Ovary (tissue), 9 donors: ENCODE measurements around the gene TF. TPM values are rescaled to one million over a fixed set of nuclear protein-coding genes. Genes with fewer than 3 reads are reported as not detected.

Experiments used
- DNase-seq, 5 donors: peaks; one replicate each; pipeline ENCODE4 v3.0.0-alpha.2; 2019 to 2020
- H3K27ac ChIP-seq, 2 donors: fragments of 200-600 bp; one replicate each; pipeline versions ENCODE4 v1.5.1 to v1.8.0; 2019 to 2022
- H3K27me3 ChIP-seq: fragments of 200-600 bp; one replicate; pipeline ENCODE4 v1.8.0; 2022
- H3K36me3 ChIP-seq: fragments of 200-600 bp; sonication (generic); one replicate; pipeline ENCODE4 v1.5.1; 2019
- H3K4me1 ChIP-seq: one replicate; pipeline ENCODE4 v1.8.1; 2013; ENCODE audit warnings: mild to moderate bottlenecking, moderate library complexity; ENCODE audit not compliant: insufficient read depth
- H3K4me3 ChIP-seq: fragments of 200-600 bp; sonication (generic); one replicate; pipeline ENCODE4 v1.5.1; 2017
- H3K9me3 ChIP-seq, 2 donors: fragments of 200-600 bp in 1 of 2; sonication (generic) in 1 of 2; one replicate each; pipeline versions ENCODE4 v1.5.1 to v1.8.1; 2013 to 2019; ENCODE audit warnings: mild to moderate bottlenecking in 1 of 2, moderate library complexity in 1 of 2
- EP300 ChIP-seq: sonication (generic); formaldehyde crosslinking; IDR thresholded peaks from one replicate; pipeline ENCODE4 v1.6.1; 2017; ENCODE audit warnings: antibody characterized with exemption
- POLR2A ChIP-seq: fragments of 450-650 bp; IDR thresholded peaks from one replicate; pipeline ENCODE4 v1.6.1; 2017; ENCODE audit warnings: antibody characterized with exemption, mild to moderate bottlenecking, moderate library complexity
- WGBS, 3 donors: extraction: QIAGEN DNeasy Blood & Tissue Kit in 1 of 3; methylation state at CpG; one replicate each; pipeline versions ENCODE4 v1.1.5 to v1.1.7; 2013 to 2017; 5-methylcytosine and 5-hydroxymethylcytosine counted together
- intact Hi-C, 4 donors: fragments of 100-400 bp; cut with DNase I; formaldehyde crosslinking; loops; one replicate each; pipeline versions ENCODE4 v1.11.0 to v1.15.1; 2022 to 2023
- polyA plus RNA-seq, 2 donors: library from polyadenylated mRNA; stranded (reverse); fragments of 200-250 nt in 1 of 2; fragments of 350-450 nt in 1 of 2; fragmentation: Illumina TruSeq in 1 of 2; extraction: RNeasy Lipid Tissue Mini Kit (QIAGEN cat#74804) in 1 of 2; gene quantifications; one replicate each; pipeline ENCODE4 v1.2.3, GENCODE V29; 2013 to 2014
- total RNA-seq, 7 donors: library from RNA; depleted of rRNA in 2 of 7; stranded (reverse); fragments of >200 nt in 2 of 7; fragmentation: NEBNext Ultra II Directional in 3 of 7; extraction: Animal tissue kit (Norgen Biotek cat#: 25700) in 3 of 7; gene quantifications; one replicate each; pipeline versions ENCODE4 v1.1.0 to v1.2.4, GENCODE V29; 2016 to 2023
- TF ChIP-seq, protein P1 (sequence below), 3 donors: fragments of 450-650 bp in 2 of 3; fragments of 200-600 bp in 1 of 3; IDR thresholded peaks; one replicate each; pipeline versions ENCODE4 v1.5.1 to v1.8.0; 2016 to 2022; ENCODE audit warnings: antibody characterized with exemption in 3 of 3, mild to moderate bottlenecking in 1 of 3
- donor health status: DM: no; HTN: no; CAD: no; lungs with moderate emphysema.
- donor health status: DM: no; HTN: no; CAD: no.
- donor health status: Bipolar disorder and iron deficiency.
- donor health status: DM: yes; HTN: yes; CAD: no.
- donor health status: DM: no; HTN: no; CAD: no.
- donor health status: DM: yes; HTN: yes; CAD: no.

TF gene
- total and polyA plus RNA-seq, 9 donors = under 0.01 to 18.1 (median 2.0) TPM

DNA sequence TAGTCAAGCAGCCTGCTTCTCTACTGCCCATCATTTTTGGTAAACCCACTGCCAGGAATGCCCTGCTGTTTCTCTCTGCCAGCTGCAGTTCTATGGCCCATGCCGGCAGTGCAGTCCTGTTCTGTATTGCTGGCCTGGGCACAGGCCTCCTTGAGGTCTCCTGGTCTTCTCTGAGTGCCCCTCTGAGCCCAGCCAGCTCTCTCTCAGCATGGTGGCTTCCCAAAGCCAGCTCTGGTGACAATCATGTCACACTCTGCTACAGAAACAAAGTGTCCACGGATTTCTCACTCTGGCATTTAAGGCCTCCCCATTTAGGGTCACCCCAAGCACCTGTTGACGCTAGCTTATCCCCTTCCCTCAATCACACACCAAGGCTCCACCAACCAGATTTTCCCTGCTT is 83.9 kb downstream of the TF start:
- TF ChIP-seq, protein P1, sequence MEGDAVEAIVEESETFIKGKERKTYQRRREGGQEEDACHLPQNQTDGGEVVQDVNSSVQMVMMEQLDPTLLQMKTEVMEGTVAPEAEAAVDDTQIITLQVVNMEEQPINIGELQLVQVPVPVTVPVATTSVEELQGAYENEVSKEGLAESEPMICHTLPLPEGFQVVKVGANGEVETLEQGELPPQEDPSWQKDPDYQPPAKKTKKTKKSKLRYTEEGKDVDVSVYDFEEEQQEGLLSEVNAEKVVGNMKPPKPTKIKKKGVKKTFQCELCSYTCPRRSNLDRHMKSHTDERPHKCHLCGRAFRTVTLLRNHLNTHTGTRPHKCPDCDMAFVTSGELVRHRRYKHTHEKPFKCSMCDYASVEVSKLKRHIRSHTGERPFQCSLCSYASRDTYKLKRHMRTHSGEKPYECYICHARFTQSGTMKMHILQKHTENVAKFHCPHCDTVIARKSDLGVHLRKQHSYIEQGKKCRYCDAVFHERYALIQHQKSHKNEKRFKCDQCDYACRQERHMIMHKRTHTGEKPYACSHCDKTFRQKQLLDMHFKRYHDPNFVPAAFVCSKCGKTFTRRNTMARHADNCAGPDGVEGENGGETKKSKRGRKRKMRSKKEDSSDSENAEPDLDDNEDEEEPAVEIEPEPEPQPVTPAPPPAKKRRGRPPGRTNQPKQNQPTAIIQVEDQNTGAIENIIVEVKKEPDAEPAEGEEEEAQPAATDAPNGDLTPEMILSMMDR (IDR thresholded peaks at IDR 0.05) = no peak
- TF ChIP-seq EP300 = no peak
- TF ChIP-seq POLR2A = no peak
- H3K27ac ChIP-seq = no peak overlapping the region
- no peaks in the 10 kb centered on the region for H3K9me3 ChIP-seq
- intact Hi-C loops = loop anchor here in 1 of 4 donors (5.0 kb wide), 1 partner anchor 963 kb away; no protein-coding TSS in a partner anchor
- DNase-seq = no peak
- no peaks in the 10 kb centered on the region for H3K4me1 ChIP-seq
- H3K4me3 ChIP-seq = no peak overlapping the region
- no peaks in the 10 kb centered on the region for H3K36me3 ChIP-seq
- H3K27me3 ChIP-seq = no peaks in the 10 kb centered on the region
- WGBS, 3 donors = 85 to 96% (median 85%) methylated on average over 3 of the region's 3 CpGs

DNA sequence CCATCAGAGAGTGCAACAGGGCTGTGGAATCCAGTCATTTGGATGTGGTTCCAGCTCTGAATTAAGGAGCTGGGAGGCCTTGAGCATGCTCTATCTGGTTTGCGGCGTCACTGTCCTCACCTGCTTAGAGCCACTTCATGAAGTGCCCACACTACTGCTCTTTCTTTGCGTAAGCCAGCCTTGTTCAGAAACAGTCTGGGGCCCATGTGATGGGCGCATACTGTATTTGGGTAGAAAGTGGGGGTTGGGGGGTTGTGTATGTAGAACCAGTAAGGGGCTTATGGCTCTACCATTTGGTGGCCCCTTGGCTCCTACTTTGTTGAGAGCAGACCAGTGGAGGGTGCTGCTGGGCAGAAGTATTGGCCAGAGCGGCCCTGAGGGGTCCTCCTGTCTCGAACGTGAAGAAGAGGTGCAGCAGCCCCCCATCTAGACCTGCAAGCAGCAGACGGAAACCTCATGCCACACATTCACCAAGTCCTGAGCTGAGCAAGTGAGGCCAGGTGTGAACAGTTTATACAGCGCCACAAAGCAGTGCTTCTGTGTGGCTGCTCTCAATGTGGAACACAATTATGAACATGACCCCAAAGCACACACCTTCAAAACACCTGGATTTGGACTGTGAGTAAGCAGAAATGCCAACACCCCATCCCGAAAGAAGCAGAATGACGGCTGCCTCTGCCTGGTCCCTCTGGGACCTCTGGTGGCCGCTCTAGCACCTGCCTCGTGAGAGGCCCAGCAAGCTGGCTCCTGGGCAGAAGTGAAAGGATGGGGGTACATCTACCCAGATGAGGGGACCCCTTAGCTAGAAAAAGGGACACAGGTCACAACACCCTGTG is 86.0 kb downstream of the TF start:
- WGBS, 3 donors = 84 to 91% (median 84%) methylated on average over 13 of the region's 13 CpGs
- no peaks in the 10 kb centered on the region for H3K36me3 ChIP-seq
- DNase-seq = no peak
- H3K4me3 ChIP-seq = no peak overlapping the region
- H3K27ac ChIP-seq = no peak overlapping the region
- no peaks in the 10 kb centered on the region for H3K27me3 ChIP-seq
- intact Hi-C loops = loop anchor here in 1 of 4 donors (5.0 kb wide), 1 partner anchor 965 kb away; no protein-coding TSS in a partner anchor
- H3K9me3 ChIP-seq = no peaks in the 10 kb centered on the region
- no peak for TF ChIP-seq EP300
- TF ChIP-seq, protein P1 (IDR thresholded peaks at IDR 0.05) = no peak
- TF ChIP-seq POLR2A = no peak
- H3K4me1 ChIP-seq = no peaks in the 10 kb centered on the region

DNA sequence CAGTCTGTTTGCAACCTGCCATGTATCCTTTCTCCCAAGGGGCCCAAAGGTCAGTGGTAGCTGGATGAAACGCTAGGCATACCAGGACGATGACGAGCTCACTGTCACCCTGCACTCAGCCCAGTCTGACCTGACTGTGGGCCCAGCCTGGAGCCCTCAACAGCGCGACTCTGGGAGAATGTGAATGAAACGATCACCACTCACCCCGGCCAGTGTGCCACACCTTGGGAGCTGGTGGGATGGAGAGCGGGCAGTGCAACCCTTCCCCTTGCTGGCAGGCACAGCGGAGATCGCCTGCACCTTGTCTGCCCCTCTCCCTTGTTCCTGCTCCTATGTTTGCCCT is 86.6 kb downstream of the TF start:
- no peaks in the 10 kb centered on the region for H3K27me3 ChIP-seq
- intact Hi-C loops = loop anchor here in 1 of 4 donors (5.0 kb wide), 1 partner anchor 965 kb away; no protein-coding TSS in a partner anchor
- DNase-seq = no peak
- no peaks in the 10 kb centered on the region for H3K36me3 ChIP-seq
- TF ChIP-seq, protein P1 (IDR thresholded peaks at IDR 0.05) = no peak
- TF ChIP-seq POLR2A (no peak), EP300 (no peak)
- no peaks in the 10 kb centered on the region for H3K4me1 ChIP-seq
- no peak overlapping the region for H3K4me3 ChIP-seq
- H3K27ac ChIP-seq = no peak overlapping the region
- no peaks in the 10 kb centered on the region for H3K9me3 ChIP-seq
- 93 to 94% (median 94%) methylated on average over 9 to 10 of the region's 10 CpGs for WGBS, 3 donors

DNA sequence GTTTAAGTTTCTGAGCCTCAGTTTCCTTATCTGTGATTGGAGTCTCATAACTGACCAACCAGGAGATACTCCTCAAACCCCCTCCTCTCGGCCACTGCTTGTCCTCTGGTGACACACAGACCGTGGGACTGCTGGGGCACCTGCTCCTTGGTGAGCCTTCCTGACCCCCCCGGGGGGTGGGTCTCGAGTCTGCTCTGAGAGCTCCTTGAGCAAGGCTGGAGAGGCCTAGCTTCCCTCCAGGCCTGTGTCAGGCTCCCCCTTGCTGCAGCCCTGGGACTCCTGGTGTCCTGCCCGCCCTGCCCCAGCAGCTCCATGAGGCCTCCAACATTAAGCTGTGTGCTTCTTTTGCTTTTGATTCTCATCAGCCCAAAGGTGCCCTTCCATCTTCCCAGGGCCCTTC is 87.1 kb downstream of the TF start:
- 86 to 92% (median 90%) methylated on average over 5 of the region's 5 CpGs for WGBS, 3 donors
- DNase-seq = no peak
- Histone ChIP-seq H3K4me3 (no peak overlapping the region), H3K27ac (no peak overlapping the region), H3K27me3 (no peaks in the 10 kb centered on the region), H3K9me3 (no peaks in the 10 kb centered on the region), H3K36me3 (no peaks in the 10 kb centered on the region), H3K4me1 (no peaks in the 10 kb centered on the region)
- intact Hi-C loops = loop anchor here in 1 of 4 donors (5.0 kb wide), 1 partner anchor 966 kb away; no protein-coding TSS in a partner anchor
- TF ChIP-seq EP300 = no peak
- TF ChIP-seq, protein P1 (IDR thresholded peaks at IDR 0.05) = no peak
- no peak for TF ChIP-seq POLR2A
